CD4-positive, alpha-beta memory T cell (primary cell): Measurements from ENCODE around the gene ESPNL. TPM values are rescaled to one million over a fixed set of nuclear protein-coding genes. Genes with fewer than 3 reads are reported as not detected.
"Not testable (repeated sequence)": the region's sequence is repeated elsewhere in the genome, so short reads cannot be mapped to it uniquely, and the experiment has no call there.

ENCODE experiments used
- CTCF ChIA-PET: fragments of 350-600 bp; sonication (Branson Sonifier 250); formaldehyde crosslinking; loops from one replicate; lab custom pipeline; 2021; ENCODE audit warnings: inconsistent platforms; ENCODE audit not compliant: partially characterized antibody; lab: Charles Lee
- POLR2A ChIA-PET: fragments of 350-600 bp; sonication (Branson Sonifier 250); formaldehyde crosslinking; loops from one replicate; lab custom pipeline; 2021; ENCODE audit not compliant: partially characterized antibody; lab: Charles Lee
- DNase-seq, 5 donors: peaks; one replicate each; pipeline versions ENCODE4 v3.0.0 to v3.0.0-alpha.2; 2020 to 2022; ENCODE audit warnings: mixed read lengths in 1 of 5
- H3K27ac ChIP-seq: one replicate; pipeline ENCODE4 v1.7.0; 2013; ENCODE audit warnings: low read depth, low read length
- H3K27me3 ChIP-seq: 2 replicates; pipeline ENCODE4 v1.7.0; 2013; ENCODE audit warnings: mild to moderate bottlenecking, low read length, moderate library complexity; ENCODE audit not compliant: insufficient read depth
- H3K36me3 ChIP-seq: 2 replicates; pipeline ENCODE4 v1.7.0; 2013; ENCODE audit warnings: mild to moderate bottlenecking, low read length, moderate library complexity; ENCODE audit not compliant: insufficient read depth
- H3K4me1 ChIP-seq: 2 replicates; pipeline ENCODE4 v1.7.0; 2013; ENCODE audit warnings: mild to moderate bottlenecking, low read length, moderate library complexity; ENCODE audit not compliant: insufficient read depth
- H3K4me3 ChIP-seq, 2 donors: one replicate each; pipeline ENCODE4 v1.7.0; 2013; ENCODE audit warnings: low read length in 2 of 2, mild to moderate bottlenecking in 1 of 2
- H3K9me3 ChIP-seq, 2 donors: one replicate each; pipeline ENCODE4 v1.7.0; 2013; ENCODE audit warnings: low read length in 2 of 2, control low read depth in 1 of 2; ENCODE audit not compliant: control insufficient read depth in 1 of 2
- H3K27ac Mint-ChIP-seq, 7 donors: one replicate each; pipeline ENCODE4 v1.8.0; 2020 to 2021; ENCODE audit warnings: mixed read lengths in 7 of 7, mild to moderate bottlenecking in 6 of 7, inconsistent platforms in 3 of 7, moderate library complexity in 3 of 7
- H3K27me3 Mint-ChIP-seq, 2 donors: one replicate each; pipeline ENCODE4 v1.8.0; 2020 to 2021; ENCODE audit warnings: mixed read lengths in 2 of 2
- H3K36me3 Mint-ChIP-seq, 2 donors: one replicate each; pipeline ENCODE4 v1.8.0; 2020 to 2021; ENCODE audit warnings: mixed read lengths in 2 of 2, inconsistent platforms in 1 of 2, mild to moderate bottlenecking in 1 of 2
- H3K4me1 Mint-ChIP-seq, 4 donors: one replicate each; pipeline ENCODE4 v1.8.0; 2020 to 2021; ENCODE audit warnings: mixed read lengths in 4 of 4, mild to moderate bottlenecking in 1 of 4
- H3K4me3 Mint-ChIP-seq, 8 donors: one replicate each; pipeline ENCODE4 v1.8.0; 2020 to 2021; ENCODE audit warnings: mixed read lengths in 8 of 8, mild to moderate bottlenecking in 7 of 8, moderate library complexity in 6 of 8, inconsistent platforms in 3 of 8
- H3K9me3 Mint-ChIP-seq, 8 donors: one replicate each; pipeline ENCODE4 v1.8.0; 2020 to 2021; ENCODE audit warnings: mixed read lengths in 8 of 8, mild to moderate bottlenecking in 5 of 8, inconsistent platforms in 3 of 8, moderate library complexity in 1 of 8
- intact Hi-C: fragments of 100-400 bp; cut with micrococcal nuclease; formaldehyde crosslinking; loops from one replicate; pipeline ENCODE4 v1.15.1; 2023
- polyA plus RNA-seq, 2 donors: library from polyadenylated mRNA; unstranded; fragments of 300-500 nt; fragmentation: Illumina TruSeq; gene quantifications; one replicate each; pipeline ENCODE4 v1.2.3, GENCODE V29; 2021
- total RNA-seq, 2 experiments: library from RNA; stranded (reverse); gene quantifications; one replicate each; pipeline ENCODE4 v1.2.3, GENCODE V29; 2021

The ESPNL gene
- total and polyA plus RNA-seq, 4 experiments from 2014 or later, result 0.28 to 0.41 TPM; not detected in 2

DNA sequence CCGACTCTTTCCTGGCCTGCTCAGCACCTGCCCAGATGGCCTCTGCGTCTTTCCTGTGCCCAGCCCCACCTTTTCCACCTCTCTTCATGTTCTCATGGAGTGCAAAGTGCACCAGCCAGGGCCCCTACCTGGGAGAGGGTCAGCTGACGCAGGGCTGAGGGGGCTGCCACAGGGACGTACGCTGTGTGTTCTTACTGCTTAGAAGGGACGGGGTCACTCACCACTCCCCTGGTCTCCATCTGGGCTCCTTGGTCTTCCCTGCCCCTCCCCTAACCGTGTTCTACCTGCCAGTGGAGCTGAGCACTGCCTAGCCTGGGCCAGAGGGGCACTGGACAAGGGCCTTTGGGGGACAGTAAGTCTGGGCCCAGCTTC lies 67.2 kb downstream of the ESPNL start:
- Histone ChIP-seq H3K4me3 (no peak overlapping the region), H3K27ac (no peak overlapping the region), H3K4me1 (no peaks in the 10 kb centered on the region), H3K9me3 (no peaks in the 10 kb centered on the region), H3K27me3 (no peaks in the 10 kb centered on the region), H3K36me3 (peaks cover 29% of the 10 kb centered on the region)
- intact Hi-C loops, result no loop called here
- Mint-ChIP-seq H3K27me3 (peaks cover 8 to 9% of the 10 kb centered on the region in 2 donors), H3K9me3 (no peaks in the 10 kb centered on the region), H3K36me3 (peaks cover 26 to 39% of the 10 kb centered on the region in 2 donors), H3K27ac (no peak overlapping the region), H3K4me3 (no peak overlapping the region), H3K4me1 (peaks cover 0 to 9% (median 6%) of the 10 kb centered on the region in 4 donors)
- CTCF ChIA-PET, result no interaction called here
- DNase-seq, result no peak
- POLR2A ChIA-PET, result no interaction called here

DNA sequence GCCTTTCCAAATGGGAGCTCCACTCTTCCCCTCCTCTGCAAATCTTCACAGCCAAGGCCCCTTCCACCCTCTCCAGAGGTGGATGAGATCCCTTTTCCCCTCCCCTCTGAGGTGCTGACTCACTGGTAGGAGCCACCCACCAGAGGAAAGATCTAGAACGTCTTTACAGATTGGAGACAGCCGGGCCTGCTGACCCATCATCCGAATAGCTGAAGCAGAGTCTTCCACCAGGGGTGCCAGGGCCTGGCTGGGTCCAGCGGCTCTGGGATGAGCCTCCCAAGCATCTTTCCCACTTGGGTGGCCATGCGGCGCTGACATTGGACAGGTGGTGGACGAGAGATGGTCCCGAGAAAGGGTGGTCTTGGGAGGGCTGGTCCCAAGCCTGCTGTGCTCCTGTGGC lies 67.6 kb downstream of the ESPNL start:
- intact Hi-C loops, result no loop called here
- ChIA-PET CTCF (no interaction called here), POLR2A (no interaction called here)
- Histone ChIP-seq H3K36me3 (peaks cover 34% of the 10 kb centered on the region), H3K9me3 (no peaks in the 10 kb centered on the region), H3K4me3 (no peak overlapping the region), H3K27me3 (no peaks in the 10 kb centered on the region), H3K4me1 (no peaks in the 10 kb centered on the region), H3K27ac (no peak overlapping the region)
- no peak overlapping the region for H3K27ac Mint-ChIP-seq
- peaks cover 30 to 44% of the 10 kb centered on the region in 2 donors for H3K36me3 Mint-ChIP-seq
- H3K9me3 Mint-ChIP-seq, result no peaks in the 10 kb centered on the region
- no peak for DNase-seq
- peaks cover 8 to 9% of the 10 kb centered on the region in 2 donors for H3K27me3 Mint-ChIP-seq
- H3K4me3 Mint-ChIP-seq, result no peak overlapping the region
- H3K4me1 Mint-ChIP-seq, result peaks cover 0 to 9% (median 6%) of the 10 kb centered on the region in 4 donors

DNA sequence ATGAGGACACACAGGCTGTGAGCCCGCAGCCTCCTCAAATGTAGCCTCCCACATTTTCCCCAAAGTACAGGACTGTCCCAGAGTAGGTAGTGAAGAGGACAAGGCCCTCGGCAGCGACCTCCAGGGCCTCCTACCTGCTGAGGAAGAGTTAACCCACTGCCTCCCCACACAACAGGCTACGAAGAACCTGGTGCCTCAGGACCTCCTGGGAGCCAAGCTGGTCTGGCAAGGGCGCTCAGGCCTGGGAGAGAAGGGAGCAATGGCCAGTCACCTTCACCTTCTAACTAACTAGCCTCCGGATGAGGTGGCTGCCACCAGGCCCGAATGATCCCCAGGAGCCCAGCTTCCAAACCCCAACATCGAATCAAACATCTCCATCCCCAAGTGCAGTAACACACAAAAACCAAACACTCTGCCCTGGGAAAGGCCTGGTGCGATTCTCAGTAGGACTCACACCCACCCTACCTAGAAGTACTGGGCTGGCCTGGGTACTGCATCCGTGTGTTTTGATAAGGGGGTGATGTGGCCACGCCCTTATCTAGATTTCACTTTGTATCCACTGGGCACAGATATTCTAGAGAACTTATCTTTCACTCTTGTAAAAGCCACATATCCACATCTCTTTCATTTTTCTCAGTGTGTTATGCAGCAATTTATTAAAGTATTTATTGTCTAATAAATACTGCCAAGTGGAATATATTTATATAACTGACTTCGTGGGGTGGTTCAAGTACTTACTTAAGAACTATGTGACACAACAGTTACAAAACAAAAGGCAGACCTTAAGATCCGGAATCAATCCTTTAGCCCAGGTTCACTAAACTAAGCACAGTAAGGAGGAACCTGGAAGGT lies 68.3 kb downstream of the ESPNL start:
- peaks cover 40% of the 10 kb centered on the region for H3K36me3 ChIP-seq
- ChIA-PET POLR2A (no interaction called here), CTCF (no interaction called here)
- peak overlapping the region in 2 of 7 donors; percentile 23 to 38 for H3K27ac Mint-ChIP-seq
- no peaks in the 10 kb centered on the region for H3K4me1 ChIP-seq
- H3K27me3 Mint-ChIP-seq, result peaks cover 7 to 8% of the 10 kb centered on the region in 2 donors
- no peak overlapping the region for H3K27ac ChIP-seq
- H3K36me3 Mint-ChIP-seq, result peaks cover 36 to 50% of the 10 kb centered on the region in 2 donors
- no peak overlapping the region for H3K4me3 Mint-ChIP-seq
- no peak overlapping the region for H3K4me3 ChIP-seq
- no peaks in the 10 kb centered on the region for H3K9me3 ChIP-seq
- H3K27me3 ChIP-seq, result no peaks in the 10 kb centered on the region
- no peak for DNase-seq
- no peaks in the 10 kb centered on the region for H3K9me3 Mint-ChIP-seq
- intact Hi-C loops, result no loop called here
- peaks cover 0 to 9% (median 6%) of the 10 kb centered on the region in 4 donors for H3K4me1 Mint-ChIP-seq

DNA sequence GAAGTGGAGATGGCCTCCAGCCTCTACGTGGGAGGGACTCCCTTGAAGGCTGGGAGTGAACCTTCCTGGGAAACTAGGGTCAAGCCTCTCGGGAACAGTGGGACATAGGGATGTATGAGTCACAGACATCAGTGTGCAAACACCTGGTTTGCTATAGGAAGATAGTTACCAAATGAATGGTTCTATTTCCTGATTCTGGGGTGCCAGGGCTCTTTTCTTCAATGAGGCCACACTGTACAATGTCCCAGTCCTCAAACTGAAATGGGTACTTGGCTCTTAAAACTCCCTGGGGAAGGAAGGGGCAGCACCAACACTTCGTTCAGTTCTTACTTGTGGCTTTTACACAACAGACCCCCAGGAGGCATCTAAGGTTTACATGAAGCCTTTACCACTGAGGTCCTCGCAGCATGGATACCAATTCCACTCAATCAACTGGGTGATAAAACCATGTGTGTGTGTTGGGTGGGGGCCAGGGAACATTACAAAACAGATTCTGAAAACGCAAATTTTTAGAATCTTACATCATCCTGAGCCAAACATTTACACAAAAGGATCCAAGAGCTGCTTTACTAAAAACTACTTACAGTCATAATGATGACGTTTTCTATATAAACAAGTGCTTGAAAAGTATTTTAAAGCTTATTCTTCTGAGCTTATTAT lies 69.0 kb downstream of the ESPNL start:
- POLR2A ChIA-PET, result no interaction called here

DNA sequence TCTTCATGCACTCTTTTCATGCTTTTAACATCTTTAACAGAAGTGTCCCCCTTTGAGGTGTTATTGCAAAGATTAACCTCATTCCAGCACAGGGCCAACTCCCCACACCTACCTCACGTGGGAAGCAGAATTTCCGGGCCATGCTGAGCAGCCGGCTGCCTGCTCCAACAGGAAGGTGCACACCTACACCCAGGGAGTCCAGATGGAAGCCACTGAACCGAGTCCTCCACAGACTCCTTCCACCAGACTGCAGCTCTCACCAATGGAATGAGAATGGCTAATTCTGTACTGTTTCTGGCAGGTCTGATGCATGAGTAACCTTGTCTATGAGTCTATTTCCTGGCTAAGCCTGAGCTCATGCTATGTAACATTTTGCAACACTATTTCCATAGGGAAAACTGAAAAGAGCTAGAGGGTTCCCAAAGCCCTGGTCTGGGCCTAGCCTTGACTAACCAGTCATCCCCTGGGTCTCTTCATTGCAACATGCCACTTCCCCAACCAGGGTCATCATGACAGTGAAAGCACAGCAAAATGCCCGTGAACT lies 69.6 kb downstream of the ESPNL start:
- no peak overlapping the region for H3K4me3 ChIP-seq
- intact Hi-C loops, result no loop called here
- Mint-ChIP-seq H3K4me3 (no peak overlapping the region), H3K27ac (peak overlapping the region in 3 of 7 donors; percentile 12 to 39 (median 16)), H3K9me3 (no peaks in the 10 kb centered on the region), H3K36me3 (peaks cover 39 to 62% of the 10 kb centered on the region in 2 donors), H3K4me1 (peaks cover 0 to 8% (median 3%) of the 10 kb centered on the region in 4 donors), H3K27me3 (peaks cover 5% of the 10 kb centered on the region in 2 donors)
- no peak overlapping the region for H3K27ac ChIP-seq
- CTCF ChIA-PET, result no interaction called here
- H3K36me3 ChIP-seq, result peaks cover 54% of the 10 kb centered on the region
- H3K9me3 ChIP-seq, result no peaks in the 10 kb centered on the region
- no peak for DNase-seq
- no peaks in the 10 kb centered on the region for H3K4me1 ChIP-seq
- no peaks in the 10 kb centered on the region for H3K27me3 ChIP-seq
- POLR2A ChIA-PET, result no interaction called here

More for the DNA sequence above, 69.0 kb downstream of the ESPNL start:
- no peaks in the 10 kb centered on the region for H3K4me1 ChIP-seq
- peaks cover 39 to 57% of the 10 kb centered on the region in 2 donors for H3K36me3 Mint-ChIP-seq
- H3K9me3 Mint-ChIP-seq, result no peaks in the 10 kb centered on the region
- H3K36me3 ChIP-seq, result peaks cover 48% of the 10 kb centered on the region
- no peak overlapping the region for H3K4me3 Mint-ChIP-seq
- no peak overlapping the region for H3K27ac ChIP-seq
- no peaks in the 10 kb centered on the region for H3K9me3 ChIP-seq
- peaks cover 0 to 9% (median 6%) of the 10 kb centered on the region in 4 donors for H3K4me1 Mint-ChIP-seq
- no peak overlapping the region for H3K4me3 ChIP-seq
- DNase-seq, result no peak
- CTCF ChIA-PET, result no interaction called here
- H3K27me3 Mint-ChIP-seq, result peaks cover 7 to 8% of the 10 kb centered on the region in 2 donors
- no peaks in the 10 kb centered on the region for H3K27me3 ChIP-seq
- peak overlapping the region in 2 of 7 donors; percentile 23 to 38 for H3K27ac Mint-ChIP-seq
- intact Hi-C loops, result no loop called here

DNA sequence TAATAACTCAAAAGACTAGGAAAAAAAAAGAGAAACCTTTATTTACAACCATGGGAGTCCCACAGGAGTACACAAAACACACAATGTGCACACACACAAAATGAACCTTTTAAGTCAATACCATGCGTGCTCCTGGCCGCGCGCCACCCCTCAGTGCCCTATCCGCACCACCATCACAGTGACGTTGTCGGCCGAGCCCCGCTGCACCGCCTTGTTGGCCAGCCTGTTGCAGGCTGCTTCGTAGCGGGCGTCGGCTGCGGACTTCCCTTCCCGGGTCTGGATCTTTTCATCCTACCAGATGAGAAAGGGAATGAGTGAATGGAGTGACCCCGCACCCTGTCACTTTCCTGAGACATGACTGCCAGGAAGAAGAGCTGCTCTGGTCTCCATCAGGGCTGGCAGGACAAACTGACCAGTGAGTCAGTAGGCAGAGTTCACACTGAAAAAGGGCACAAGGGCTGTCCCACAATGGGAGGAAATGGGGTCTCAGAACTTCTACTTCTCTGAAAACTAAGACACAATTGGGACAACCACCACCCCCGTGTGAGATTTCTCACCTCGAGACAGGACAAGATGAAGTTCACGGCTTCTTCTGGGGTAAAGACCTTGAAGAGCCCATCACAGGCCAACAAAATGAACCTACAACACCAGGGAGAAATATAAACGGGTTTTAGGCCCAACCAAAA lies 70.4 kb downstream of the ESPNL start:
- H3K4me1 Mint-ChIP-seq, result peaks cover 0 to under 1% (median 0%) of the 10 kb centered on the region in 4 donors
- intact Hi-C loops, result no loop called here
- Histone ChIP-seq H3K9me3 (no peaks in the 10 kb centered on the region), H3K27me3 (no peaks in the 10 kb centered on the region), H3K36me3 (peaks cover 55% of the 10 kb centered on the region), H3K4me1 (no peaks in the 10 kb centered on the region), H3K4me3 (no peak overlapping the region), H3K27ac (no peak overlapping the region)
- ChIA-PET CTCF (no interaction called here), POLR2A (no interaction called here)
- H3K9me3 Mint-ChIP-seq, result no peaks in the 10 kb centered on the region
- H3K36me3 Mint-ChIP-seq, result peaks cover 39 to 68% of the 10 kb centered on the region in 2 donors
- H3K27me3 Mint-ChIP-seq, result no peaks in the 10 kb centered on the region
- no peak overlapping the region for H3K4me3 Mint-ChIP-seq
- H3K27ac Mint-ChIP-seq, result peak overlapping the region in 1 of 7 donors; percentile 39
- DNase-seq, result no peak

DNA sequence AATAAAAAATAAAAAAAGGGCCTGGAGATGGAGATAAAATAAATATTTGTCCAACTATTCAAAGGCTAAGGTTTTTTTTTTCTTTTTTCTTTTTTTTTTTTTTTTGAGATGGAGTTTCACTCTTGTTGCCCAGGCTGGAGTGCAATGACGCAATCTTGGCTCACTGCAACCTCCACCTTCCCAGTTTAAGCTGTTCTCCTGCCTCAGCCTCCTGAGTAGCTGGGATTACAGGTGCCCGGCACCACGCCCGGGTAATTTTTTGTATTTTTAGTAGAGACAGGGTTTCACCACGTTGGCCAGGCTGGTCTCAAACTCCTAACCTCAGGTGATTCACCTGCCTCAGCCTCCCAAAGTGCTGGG lies 70.9 kb downstream of the ESPNL start:
- H3K4me3 Mint-ChIP-seq, CTCF ChIA-PET, H3K27me3 ChIP-seq, H3K9me3 Mint-ChIP-seq, POLR2A ChIA-PET, intact Hi-C loops, DNase-seq, H3K27ac ChIP-seq, H3K4me3 ChIP-seq, H3K4me1 Mint-ChIP-seq, H3K27ac Mint-ChIP-seq, H3K27me3 Mint-ChIP-seq, H3K9me3 ChIP-seq, H3K4me1 ChIP-seq: not testable (repeated sequence)
- H3K36me3 ChIP-seq, result peaks cover 55% of the 10 kb centered on the region
- H3K36me3 Mint-ChIP-seq, result peaks cover 39 to 72% of the 10 kb centered on the region in 2 donors
